SK-N-MC (cell line): ENCODE results near the gene CFAP77.

Experiments
- EZH2 ChIP-seq: fragments of 200-600 bp; sonication (generic); IDR thresholded peaks from one replicate; pipeline ENCODE4 v1.6.1; 2017; ENCODE audit warnings: antibody characterized with exemption
- FOXP2 ChIP-seq: optimal IDR thresholded peaks from 2 replicates; pipeline ENCODE3; 2011; ENCODE audit warnings: mild to moderate bottlenecking, moderate library complexity; ENCODE audit not compliant: insufficient read depth; ENCODE audit errors: extremely low read length, control extremely low read depth
- POLR2AphosphoS5 ChIP-seq: IDR thresholded peaks from 2 replicates; pipeline ENCODE4 v1.6.1; 2012; ENCODE audit warnings: mild to moderate bottlenecking, low read depth, low read length, borderline replicate concordance

- TF ChIP-seq POLR2AphosphoS5 (no peak), FOXP2 (no peak), EZH2 (no peak)
These were observed 39.4 kb upstream of the CFAP77 start for GRCh38 chr9:132370592-132370991.
